Measurements from ENCODE around the gene NAA38.

The NAA38 gene

GRCh38 chr17:7835814-7836595 is 21.4 kb downstream of the NAA38 start (continued):
- TF ChIP-seq ZBTB11 (tag by site-specific recombination; conservative IDR thresholded peaks at IDR 0.05; ENCODE audit: low read depth), result 0 out of 2 replicates have a peak, but pooled peaks have one; percentile 8
- TF ChIP-seq ZNF518A (tag by site-specific recombination; conservative IDR thresholded peaks at IDR 0.05; ENCODE audit: low read depth), result no peak
- TF ChIP-seq ZNF112 (tag by site-specific recombination; IDR thresholded peaks at IDR 0.05), result no peak
- TF ChIP-seq ZNF747 (tag by site-specific recombination; IDR thresholded peaks at IDR 0.05), result no peak
- no peak for TF ChIP-seq ZNF221 (tag by site-specific recombination; IDR thresholded peaks at IDR 0.05; ENCODE audit: borderline replicate concordance)
- no peak for TF ChIP-seq ZNF48 (tag by site-specific recombination; IDR thresholded peaks at IDR 0.05)
- TF ChIP-seq ZSCAN5A (tag by site-specific recombination; IDR thresholded peaks at IDR 0.05), result peak; percentile 42; the same call in 1 of the 2 replicates
- no peak for TF ChIP-seq PRDM6 (tag by site-specific recombination; IDR thresholded peaks at IDR 0.05)
- TF ChIP-seq ZNF335 (tag by site-specific recombination; conservative IDR thresholded peaks at IDR 0.05), result no peak
- TF ChIP-seq YY1 (tag by site-specific recombination; IDR thresholded peaks at IDR 0.05), result no peak
- TF ChIP-seq ZFP69B (tag by site-specific recombination; IDR thresholded peaks at IDR 0.05), result peak; percentile 55
- TF ChIP-seq HOXC10 (CRISPR knock-in tag; IDR thresholded peaks at IDR 0.05), result no peak
- peak; percentile 61; the same call in 1 of the 2 replicates for TF ChIP-seq ZNF76 (tag by site-specific recombination; IDR thresholded peaks at IDR 0.05; ENCODE audit: borderline replicate concordance, low read depth)
- TF ChIP-seq ZNF549 (tag by site-specific recombination; IDR thresholded peaks at IDR 0.05), result no peak
- TF ChIP-seq MYNN (tag by site-specific recombination; IDR thresholded peaks at IDR 0.05; ENCODE audit: borderline replicate concordance), result peak; percentile 8; the same call in 1 of the 2 replicates
- TF ChIP-seq ZNF560 (tag by site-specific recombination; IDR thresholded peaks at IDR 0.05; ENCODE audit: borderline replicate concordance), result no peak
- no peak for TF ChIP-seq ZNF488 (tag by site-specific recombination; IDR thresholded peaks at IDR 0.05)
- TF ChIP-seq ZNF626 (tag by site-specific recombination; IDR thresholded peaks at IDR 0.05), result no peak
- TF ChIP-seq ZNF645 (tag by site-specific recombination; IDR thresholded peaks at IDR 0.05), result no peak
- TF ChIP-seq ZNF404 (tag by site-specific recombination; IDR thresholded peaks at IDR 0.05), result no peak
- 0 out of 2 replicates have a peak, but pooled peaks have one; percentile 2 for TF ChIP-seq ZBTB44 (tag by site-specific recombination; IDR thresholded peaks at IDR 0.05)
- peak; percentile 57 for TF ChIP-seq ZNF394 (tag by site-specific recombination; IDR thresholded peaks at IDR 0.05; ENCODE audit: borderline replicate concordance)
- no peak for TF ChIP-seq ZNF621 (tag by site-specific recombination; IDR thresholded peaks at IDR 0.05)

All from HEK293 (cell line).